B cell (primary cell): ENCODE results near the gene RPL13. TPM values are rescaled to one million over a fixed set of nuclear protein-coding genes. Genes with fewer than 3 reads are reported as not detected.

Experiments
- ATAC-seq: fragments of 200-7000 bp; cut with Tn5 transposase; one replicate; pipeline ENCODE4 v1.10.0; 2021; ENCODE audit warnings: low read depth, mild to moderate bottlenecking, moderate number of reproducible peaks, moderate library complexity
- CTCF ChIA-PET: fragments of 350-600 bp; sonication (Branson Sonifier 250); formaldehyde crosslinking; loops from one replicate; lab custom pipeline; 2021; ENCODE audit warnings: antibody characterized with exemption, inconsistent platforms; lab: Charles Lee
- POLR2A ChIA-PET: fragments of 350-600 bp; sonication (Branson Sonifier 250); formaldehyde crosslinking; loops from one replicate; lab custom pipeline; 2021; ENCODE audit warnings: antibody characterized with exemption; lab: Charles Lee
- DNase-seq: peaks from one replicate; pipeline ENCODE4 v3.0.0; 2013
- H2AFZ ChIP-seq: 2 replicates; pipeline ENCODE4 v1.6.1; 2012; ENCODE audit warnings: mild to moderate bottlenecking, low read depth, low read length; ENCODE audit not compliant: insufficient read depth, poor library complexity, severe bottlenecking
- H3K27ac ChIP-seq, 2 donors: 1 replicate in 1 of 2; 2 replicates in 1 of 2; pipeline ENCODE4 v1.5.1; 2012 to 2013; ENCODE audit warnings: low read length in 2 of 2, mild to moderate bottlenecking in 2 of 2, moderate library complexity in 1 of 2
- H3K27me3 ChIP-seq, 4 experiments: fragments of 200-600 bp in 1 of 4; sonication (generic) in 1 of 4; replicated peaks in 1 of 4; 1 replicate in 2 of 4; 2 replicates in 2 of 4; pipeline versions ENCODE4 v1.6.1 to v1.7.0; 2013 to 2016; ENCODE audit warnings: low read length in 3 of 4, mild to moderate bottlenecking in 2 of 4, mixed read lengths in 1 of 4, moderate library complexity in 1 of 4; ENCODE audit not compliant: insufficient read depth in 4 of 4, control insufficient read depth in 3 of 4; ENCODE audit errors: control extremely low read depth in 1 of 4
- H3K36me3 ChIP-seq, 2 experiments: replicated peaks in 1 of 2; 1 replicate in 1 of 2; 2 replicates in 1 of 2; pipeline versions ENCODE4 v1.6.1 to v1.7.1; 2013; ENCODE audit warnings: low read length in 1 of 2; ENCODE audit not compliant: insufficient read depth in 2 of 2, control insufficient read depth in 1 of 2; ENCODE audit errors: control extremely low read depth in 1 of 2, extremely low read depth in 1 of 2
- H3K4me1 ChIP-seq, 2 donors: fragments of 200-600 bp in 1 of 2; sonication (generic) in 1 of 2; 1 replicate in 1 of 2; 2 replicates in 1 of 2; pipeline versions ENCODE4 v1.5.1 to v1.6.1; 2013 to 2017; ENCODE audit warnings: low read length in 2 of 2; ENCODE audit not compliant: control insufficient read depth in 2 of 2, insufficient read depth in 2 of 2
- H3K4me2 ChIP-seq: replicated peaks from 2 replicates; pipeline ENCODE3; 2012; ENCODE audit warnings: mild to moderate bottlenecking, low read depth, low read length; ENCODE audit not compliant: poor library complexity, severe bottlenecking
- H3K4me3 ChIP-seq, 5 experiments: fragments of 200-600 bp in 1 of 5; sonication (generic) in 1 of 5; 1 replicate in 3 of 5; 2 replicates in 2 of 5; pipeline versions ENCODE4 v1.5.1 to v1.7.0; 2011 to 2016; ENCODE audit warnings: low read length in 4 of 5, mild to moderate bottlenecking in 4 of 5, low read depth in 2 of 5, control low read depth in 1 of 5, moderate library complexity in 1 of 5; ENCODE audit not compliant: insufficient read depth in 1 of 5; ENCODE audit errors: control extremely low read depth in 1 of 5, extremely low read depth in 1 of 5
- H3K79me2 ChIP-seq: fragments of 200-600 bp; sonication (generic); one replicate; pipeline ENCODE4 v1.6.0; 2016; ENCODE audit warnings: low read length; ENCODE audit not compliant: control insufficient read depth, insufficient read depth
- H3K9ac ChIP-seq: fragments of 200-600 bp; sonication (generic); 2 replicates; pipeline ENCODE4 v1.6.1; 2017; ENCODE audit warnings: mild to moderate bottlenecking, low read length, moderate library complexity
- H3K9me3 ChIP-seq, 3 donors: one replicate each; pipeline versions ENCODE4 v1.6.1 to v1.7.1; 2013; ENCODE audit warnings: low read length in 2 of 3; ENCODE audit not compliant: control insufficient read depth in 2 of 3, insufficient read depth in 1 of 3; ENCODE audit errors: control extremely low read depth in 1 of 3
- H4K20me1 ChIP-seq: 2 replicates; pipeline ENCODE4 v1.6.0; 2012; ENCODE audit warnings: mild to moderate bottlenecking, low read length; ENCODE audit not compliant: insufficient read depth, control insufficient read depth, poor library complexity, severe bottlenecking
- H3K27ac Mint-ChIP-seq: one replicate; pipeline ENCODE4 v1.8.0; 2021; ENCODE audit warnings: mixed read lengths
- H3K27me3 Mint-ChIP-seq: one replicate; pipeline ENCODE4 v1.8.0; 2021; ENCODE audit warnings: mixed read lengths
- H3K4me1 Mint-ChIP-seq: one replicate; pipeline ENCODE4 v1.8.0; 2021; ENCODE audit warnings: mixed read lengths
- H3K4me3 Mint-ChIP-seq: one replicate; pipeline ENCODE4 v1.8.0; 2021; ENCODE audit warnings: mixed read lengths
- H3K9me3 Mint-ChIP-seq: one replicate; pipeline ENCODE4 v1.8.0; 2022; ENCODE audit warnings: mixed read lengths; ENCODE audit not compliant: insufficient read depth
- CTCF ChIP-seq: fragments of 200-600 bp; IDR thresholded peaks from one replicate; pipeline ENCODE4 v1.8.0; 2022; ENCODE audit warnings: antibody characterized with exemption, mild to moderate bottlenecking
- EZH2 ChIP-seq: IDR thresholded peaks from 2 replicates; pipeline ENCODE4 v1.6.1; 2012; ENCODE audit warnings: borderline replicate concordance, low read depth, mild to moderate bottlenecking, moderate library complexity, low read length; ENCODE audit not compliant: insufficient read depth, poor library complexity, severe bottlenecking
- WGBS: methylation state at CpG from one replicate; pipeline ENCODE4 v1.1.5; 2013; ENCODE audit warnings: missing lambda C conversion rate; ENCODE audit not compliant: insufficient coverage; 5-methylcytosine and 5-hydroxymethylcytosine counted together
- intact Hi-C: fragments of 100-400 bp; cut with micrococcal nuclease; formaldehyde crosslinking; loops from one replicate; pipeline ENCODE4 v1.10.0; 2022
- polyA plus RNA-seq: library from polyadenylated mRNA; depleted of rRNA; stranded (reverse); fragments of >200 nt; gene quantifications from 2 replicates; pipeline ENCODE4 v1.2.3, GENCODE V29; 2012
- total RNA-seq, 2 donors: library from RNA; stranded (reverse); fragments of 120-200 nt in 1 of 2; gene quantifications; 1 replicate in 1 of 2; 2 replicates in 1 of 2; pipeline versions ENCODE4 v1.2.3 to v1.2.4, GENCODE V29; 2013 to 2022

RPL13 gene
- total and polyA plus RNA-seq, 2 donors (not counting 1 experiment from before 2014, with no cell fraction given): 3,184 to 11,676 TPM

GRCh38 chr16:89523680-89524344, 36.7 kb upstream of the RPL13 start:
- Mint-ChIP-seq H3K4me1 (peaks cover 19% of the 10 kb centered on the region), H3K27ac (no peak overlapping the region), H3K4me3 (no peak overlapping the region), H3K9me3 (no peaks in the 10 kb centered on the region), H3K27me3 (no peaks in the 10 kb centered on the region)
- no peak for TF ChIP-seq CTCF
- TF ChIP-seq EZH2: no peak
- Histone ChIP-seq H4K20me1 (peaks cover 57% of the 10 kb centered on the region), H3K4me2 (no peak overlapping the region), H3K4me1 (peaks cover 16 to 18% of the 10 kb centered on the region in 2 donors), H3K36me3 (peaks cover 9 to 62% of the 10 kb centered on the region in 2 experiments), H3K9me3 (no peaks in the 10 kb centered on the region), H3K4me3 (no peak overlapping the region), H3K79me2 (peaks cover 49% of the 10 kb centered on the region), H3K27ac (no peak overlapping the region), H3K27me3 (no peaks in the 10 kb centered on the region), H3K9ac (no peak overlapping the region), H2AFZ (no peak overlapping the region)
- intact Hi-C loops: no loop called here
- DNase-seq (no peak), ATAC-seq (no peak)
- POLR2A ChIA-PET: no interaction called here
- WGBS: 93% methylated on average over 28 of the region's 32 CpGs
- CTCF ChIA-PET: no interaction called here

DNA sequence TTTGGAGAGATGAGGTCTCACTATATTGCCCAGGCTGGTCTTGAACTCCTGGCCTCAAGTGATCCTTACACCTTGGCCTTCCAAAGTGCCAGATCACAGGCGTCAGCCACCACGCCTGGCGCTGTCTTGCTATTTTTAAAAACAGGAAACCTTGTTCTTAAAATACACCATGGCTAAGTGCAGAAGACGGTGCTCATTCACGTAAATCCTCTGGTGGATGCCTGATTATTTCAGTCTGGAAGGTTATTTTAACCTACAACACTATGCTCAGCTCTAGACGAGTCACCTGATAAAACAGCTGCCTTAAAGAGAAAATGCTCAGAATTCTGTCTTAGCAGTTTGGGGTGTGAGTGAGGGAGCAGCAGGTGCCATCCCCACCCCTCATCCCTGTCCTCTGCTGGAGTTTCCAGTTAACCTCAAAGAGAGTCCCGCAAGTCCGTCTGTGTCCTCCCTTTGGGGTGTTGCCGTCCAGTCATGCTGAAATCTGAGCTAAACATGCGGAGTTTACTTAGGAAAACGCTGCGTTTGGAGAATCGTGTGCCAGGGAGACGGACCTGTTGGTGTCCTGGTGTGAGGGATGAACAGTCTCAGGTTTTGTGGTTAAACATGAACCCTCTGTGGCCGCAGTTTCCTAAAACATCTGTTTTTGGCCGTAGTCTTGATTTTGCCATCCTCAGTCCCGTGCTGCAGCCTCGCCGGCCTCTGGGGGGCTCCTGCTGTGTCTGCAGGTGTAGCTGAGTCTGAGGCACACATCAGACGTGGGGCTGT, 35.2 kb upstream of the RPL13 start:
- peak; percentile 41 for ATAC-seq
- peak overlapping the region in 1 of 2 donors; percentile 35 for H3K27ac ChIP-seq
- peaks cover 19% of the 10 kb centered on the region for H3K4me1 Mint-ChIP-seq

More for the DNA sequence above, 35.2 kb upstream of the RPL13 start:
- Histone ChIP-seq H3K9me3 (no peaks in the 10 kb centered on the region), H3K27me3 (no peaks in the 10 kb centered on the region), H2AFZ (peak overlapping the region; percentile 13), H3K9ac (no peak overlapping the region), H3K4me1 (peaks cover 16 to 18% of the 10 kb centered on the region in 2 donors), H4K20me1 (peaks cover 43% of the 10 kb centered on the region), H3K36me3 (peaks cover 12 to 63% of the 10 kb centered on the region in 2 experiments), H3K4me3 (no peak overlapping the region), H3K4me2 (peak overlapping the region; percentile 41), H3K79me2 (peaks cover 42% of the 10 kb centered on the region)
- POLR2A ChIA-PET: interaction anchor here (0.5 to 1.0 kb wide), 2 partner anchors 9 to 11 kb away, joined by 3 to 4 read pairs; no protein-coding TSS in a partner anchor
- intact Hi-C loops: no loop called here
- WGBS: 33% methylated on average over 13 of the region's 20 CpGs
- Mint-ChIP-seq H3K4me3 (no peak overlapping the region), H3K9me3 (no peaks in the 10 kb centered on the region), H3K27ac (no peak overlapping the region), H3K27me3 (no peaks in the 10 kb centered on the region)
- CTCF ChIA-PET: interaction anchor here (0.6 to 1.9 kb wide), 4 partner anchors 9 to 33 kb away, joined by 3 to 15 read pairs (median 4); no protein-coding TSS in a partner anchor
- DNase-seq: peak; percentile 47
- TF ChIP-seq CTCF (no peak), EZH2 (no peak)
